IPS-NIHi7 (cell line): Measurements from ENCODE around the gene HUS1.
"Not testable (repeated sequence)": the region's sequence is repeated elsewhere in the genome, so short reads cannot be mapped to it uniquely, and the experiment has no call there.

Source experiments
- DNase-seq: peaks from one replicate; pipeline ENCODE4 v3.0.0; 2012; ENCODE audit warnings: mixed read lengths; ENCODE audit errors: extremely low spot score

HUS1 gene

GRCh38 chr7:47923081-47923875, 56.1 kb downstream of the HUS1 start:
- DNase-seq = not testable (repeated sequence)

- DNase-seq = not testable (repeated sequence)
Measured at GRCh38 chr7:47916514-47916913, 62.9 kb downstream of the HUS1 start.

GRCh38 chr7:47915616-47915976, 63.8 kb downstream of the HUS1 start:
- no peak for DNase-seq

- no peak for DNase-seq
Measured at GRCh38 chr7:47914717-47915615, 64.4 kb downstream of the HUS1 start.
